Natural killer cell (primary cell): ENCODE measurements around the gene ANKFY1. TPM values are rescaled to one million over a fixed set of nuclear protein-coding genes. Genes with fewer than 3 reads are reported as not detected.
A peak's percentile ranks its signal among the peaks of the same experiment; 100 is the strongest.

Experiments used
- ATAC-seq, 3 donors: fragments of 150-1000 bp in 2 of 3; fragments of 200-7000 bp in 1 of 3; cut with Tn5 transposase; 1 replicate in 1 of 3; 2 replicates in 2 of 3; pipeline ENCODE4 v1.10.0; 2021; ENCODE audit warnings: mild to moderate bottlenecking in 2 of 3, moderate library complexity in 2 of 3
- DNase-seq, 2 donors: peaks; one replicate each; pipeline versions ENCODE4 v3.0.0 to v3.0.0-alpha.2; 2013 to 2021; ENCODE audit warnings: mixed read lengths in 1 of 2
- H3K27ac ChIP-seq: one replicate; pipeline ENCODE4 v1.5.1; 2013; ENCODE audit warnings: mild to moderate bottlenecking, low read length
- H3K27me3 ChIP-seq: one replicate; pipeline ENCODE4 v1.6.1; 2013; ENCODE audit warnings: low read length; ENCODE audit not compliant: control insufficient read depth, insufficient read depth
- H3K36me3 ChIP-seq: one replicate; pipeline ENCODE4 v1.6.1; 2013; ENCODE audit warnings: low read length; ENCODE audit not compliant: control insufficient read depth, insufficient read depth
- H3K4me1 ChIP-seq: one replicate; pipeline ENCODE4 v1.6.1; 2013; ENCODE audit warnings: low read length; ENCODE audit not compliant: control insufficient read depth, insufficient read depth
- H3K4me3 ChIP-seq: one replicate; pipeline ENCODE4 v1.5.1; 2013; ENCODE audit warnings: low read length
- H3K9me3 ChIP-seq: one replicate; pipeline ENCODE4 v1.6.1; 2013; ENCODE audit warnings: low read length; ENCODE audit not compliant: control insufficient read depth, insufficient read depth
- H3K27ac Mint-ChIP-seq, 2 donors: one replicate each; pipeline ENCODE4 v1.8.0; 2022; ENCODE audit warnings: mild to moderate bottlenecking in 2 of 2, mixed read lengths in 2 of 2, moderate library complexity in 1 of 2
- H3K27me3 Mint-ChIP-seq, 2 donors: one replicate each; pipeline ENCODE4 v1.8.0; 2022; ENCODE audit warnings: low read depth in 2 of 2, mixed read lengths in 2 of 2
- H3K36me3 Mint-ChIP-seq: one replicate; pipeline ENCODE4 v1.8.0; 2022; ENCODE audit warnings: mixed read lengths
- H3K4me1 Mint-ChIP-seq, 2 donors: one replicate each; pipeline ENCODE4 v1.8.0; 2022; ENCODE audit warnings: mixed read lengths in 2 of 2
- H3K4me3 Mint-ChIP-seq: one replicate; pipeline ENCODE4 v1.8.0; 2022; ENCODE audit warnings: mild to moderate bottlenecking, moderate library complexity, mixed read lengths
- H3K9me3 Mint-ChIP-seq, 2 donors: one replicate each; pipeline ENCODE4 v1.8.0; 2022; ENCODE audit warnings: mixed read lengths in 2 of 2
- WGBS: methylation state at CpG from one replicate; pipeline ENCODE4 v1.1.7; 2013; ENCODE audit warnings: missing lambda C conversion rate; ENCODE audit not compliant: insufficient coverage; 5-methylcytosine and 5-hydroxymethylcytosine counted together
- intact Hi-C: fragments of 100-400 bp; cut with micrococcal nuclease; formaldehyde crosslinking; loops from one replicate; pipeline ENCODE4 v1.14.2; 2022
- total RNA-seq, 4 donors: library from RNA; stranded (reverse); fragments of 120-200 nt in 1 of 4; gene quantifications; one replicate each; pipeline versions ENCODE4 v1.2.3 to v1.2.4, GENCODE V29; 2013 to 2022
- TF ChIP-seq, protein P1 (sequence below): fragments of 200-600 bp; IDR thresholded peaks from one replicate; pipeline ENCODE4 v1.8.0; 2022; ENCODE audit warnings: antibody characterized with exemption

ANKFY1 gene
- total RNA-seq, 3 donors from 2014 or later (not counting 1 experiment from before 2014, with no cell fraction given), result 58.4 to 72.4 (median 68.8) TPM

DNA sequence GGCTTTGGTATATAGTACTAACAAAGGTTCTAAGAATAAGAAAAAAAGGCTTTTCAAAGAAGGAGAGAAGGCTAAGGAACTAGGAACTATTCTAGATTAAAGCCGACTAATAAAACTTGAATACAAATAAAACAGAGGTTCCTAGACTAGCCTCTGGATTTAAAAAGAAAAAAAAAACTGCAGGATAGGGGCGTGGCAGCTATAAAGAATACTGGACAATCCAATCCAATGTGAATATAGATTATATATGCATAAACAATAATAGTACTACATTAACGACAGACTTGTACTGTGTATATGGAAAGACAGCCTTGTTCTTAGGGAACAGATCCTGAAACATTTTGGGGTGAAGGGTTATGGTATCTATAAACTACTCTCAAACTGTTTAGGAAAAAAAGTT is 23.9 kb upstream of the ANKFY1 start:
- Histone ChIP-seq H3K27ac (no peak overlapping the region), H3K4me1 (no peaks in the 10 kb centered on the region), H3K36me3 (peaks cover 23% of the 10 kb centered on the region), H3K9me3 (no peaks in the 10 kb centered on the region), H3K4me3 (no peak overlapping the region), H3K27me3 (no peaks in the 10 kb centered on the region)
- no peaks in the 10 kb centered on the region for H3K9me3 Mint-ChIP-seq
- DNase-seq (no peak), ATAC-seq (no peak)
- TF ChIP-seq, protein P1, sequence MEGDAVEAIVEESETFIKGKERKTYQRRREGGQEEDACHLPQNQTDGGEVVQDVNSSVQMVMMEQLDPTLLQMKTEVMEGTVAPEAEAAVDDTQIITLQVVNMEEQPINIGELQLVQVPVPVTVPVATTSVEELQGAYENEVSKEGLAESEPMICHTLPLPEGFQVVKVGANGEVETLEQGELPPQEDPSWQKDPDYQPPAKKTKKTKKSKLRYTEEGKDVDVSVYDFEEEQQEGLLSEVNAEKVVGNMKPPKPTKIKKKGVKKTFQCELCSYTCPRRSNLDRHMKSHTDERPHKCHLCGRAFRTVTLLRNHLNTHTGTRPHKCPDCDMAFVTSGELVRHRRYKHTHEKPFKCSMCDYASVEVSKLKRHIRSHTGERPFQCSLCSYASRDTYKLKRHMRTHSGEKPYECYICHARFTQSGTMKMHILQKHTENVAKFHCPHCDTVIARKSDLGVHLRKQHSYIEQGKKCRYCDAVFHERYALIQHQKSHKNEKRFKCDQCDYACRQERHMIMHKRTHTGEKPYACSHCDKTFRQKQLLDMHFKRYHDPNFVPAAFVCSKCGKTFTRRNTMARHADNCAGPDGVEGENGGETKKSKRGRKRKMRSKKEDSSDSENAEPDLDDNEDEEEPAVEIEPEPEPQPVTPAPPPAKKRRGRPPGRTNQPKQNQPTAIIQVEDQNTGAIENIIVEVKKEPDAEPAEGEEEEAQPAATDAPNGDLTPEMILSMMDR, result no peak
- H3K36me3 Mint-ChIP-seq, result no peaks in the 10 kb centered on the region
- H3K27me3 Mint-ChIP-seq, result no peaks in the 10 kb centered on the region
- H3K4me3 Mint-ChIP-seq, result no peak overlapping the region
- peaks cover 5 to 6% of the 10 kb centered on the region in 2 donors for H3K4me1 Mint-ChIP-seq
- intact Hi-C loops, result no loop called here
- no CpG with 5 or more reads among the region's 3 CpGs for WGBS
- H3K27ac Mint-ChIP-seq, result no peak overlapping the region

DNA sequence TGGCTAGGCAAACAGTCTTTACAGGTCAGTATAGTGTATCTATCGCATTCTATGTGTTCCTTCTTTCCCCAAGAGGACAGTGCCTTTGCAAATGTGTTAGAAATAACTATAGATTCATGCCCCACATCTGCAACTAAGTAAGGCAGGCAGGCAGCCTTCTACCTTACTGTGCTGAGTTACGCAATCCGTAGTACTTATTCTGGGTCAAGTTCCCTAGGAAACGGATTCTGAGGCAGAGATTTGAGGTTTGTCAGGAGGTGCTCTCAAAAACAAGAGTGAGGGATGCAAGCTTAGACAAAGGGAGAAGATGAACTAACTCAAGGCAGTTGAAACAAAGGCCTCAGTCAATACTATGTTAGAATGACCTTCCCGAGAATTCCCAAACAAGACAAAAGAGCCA is 12.7 kb upstream of the ANKFY1 start:
- Mint-ChIP-seq H3K27ac (no peak overlapping the region), H3K9me3 (no peaks in the 10 kb centered on the region), H3K27me3 (no peaks in the 10 kb centered on the region), H3K4me1 (peaks cover 9 to 11% of the 10 kb centered on the region in 2 donors), H3K36me3 (peaks cover 7% of the 10 kb centered on the region), H3K4me3 (no peak overlapping the region)
- TF ChIP-seq, protein P1, result no peak
- no peak for ATAC-seq
- Histone ChIP-seq H3K27me3 (no peaks in the 10 kb centered on the region), H3K9me3 (no peaks in the 10 kb centered on the region), H3K27ac (no peak overlapping the region), H3K4me1 (no peaks in the 10 kb centered on the region), H3K4me3 (no peak overlapping the region), H3K36me3 (peaks cover 18% of the 10 kb centered on the region)
- no peak for DNase-seq
- WGBS, result 96% methylated on average over 5 of the region's 5 CpGs
- intact Hi-C loops, result no loop called here

DNA sequence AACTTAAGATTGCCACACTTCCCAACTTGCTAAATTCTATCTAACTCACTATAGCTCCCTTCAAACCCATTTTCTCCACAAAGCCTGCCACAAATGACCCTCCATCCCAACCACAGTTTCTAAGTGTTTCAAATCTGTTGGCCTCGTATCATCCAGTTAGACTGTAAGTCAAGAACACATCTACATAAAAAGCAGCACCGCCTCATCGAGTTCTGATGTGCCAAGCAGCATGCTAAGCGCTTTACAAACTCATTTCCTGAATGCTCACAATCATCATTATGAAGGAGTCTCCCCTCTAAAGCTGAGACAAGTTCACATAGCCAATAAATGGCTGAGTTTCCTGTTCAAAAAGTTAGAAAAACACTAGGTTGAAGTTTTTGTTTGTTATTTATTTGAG is 9.2 kb upstream of the ANKFY1 start:
- 89% methylated on average over 4 of the region's 4 CpGs for WGBS
- TF ChIP-seq, protein P1, result no peak
- H3K4me1 Mint-ChIP-seq, result peaks cover 5 to 11% of the 10 kb centered on the region in 2 donors
- H3K27me3 Mint-ChIP-seq, result no peaks in the 10 kb centered on the region
- Histone ChIP-seq H3K36me3 (peaks cover 14% of the 10 kb centered on the region), H3K27ac (no peak overlapping the region), H3K9me3 (no peaks in the 10 kb centered on the region), H3K4me3 (no peak overlapping the region), H3K4me1 (no peaks in the 10 kb centered on the region), H3K27me3 (no peaks in the 10 kb centered on the region)
- no peak for DNase-seq
- intact Hi-C loops, result no loop called here
- no peaks in the 10 kb centered on the region for H3K36me3 Mint-ChIP-seq
- ATAC-seq, result no peak
- no peak overlapping the region for H3K4me3 Mint-ChIP-seq
- no peak overlapping the region for H3K27ac Mint-ChIP-seq
- H3K9me3 Mint-ChIP-seq, result no peaks in the 10 kb centered on the region

DNA sequence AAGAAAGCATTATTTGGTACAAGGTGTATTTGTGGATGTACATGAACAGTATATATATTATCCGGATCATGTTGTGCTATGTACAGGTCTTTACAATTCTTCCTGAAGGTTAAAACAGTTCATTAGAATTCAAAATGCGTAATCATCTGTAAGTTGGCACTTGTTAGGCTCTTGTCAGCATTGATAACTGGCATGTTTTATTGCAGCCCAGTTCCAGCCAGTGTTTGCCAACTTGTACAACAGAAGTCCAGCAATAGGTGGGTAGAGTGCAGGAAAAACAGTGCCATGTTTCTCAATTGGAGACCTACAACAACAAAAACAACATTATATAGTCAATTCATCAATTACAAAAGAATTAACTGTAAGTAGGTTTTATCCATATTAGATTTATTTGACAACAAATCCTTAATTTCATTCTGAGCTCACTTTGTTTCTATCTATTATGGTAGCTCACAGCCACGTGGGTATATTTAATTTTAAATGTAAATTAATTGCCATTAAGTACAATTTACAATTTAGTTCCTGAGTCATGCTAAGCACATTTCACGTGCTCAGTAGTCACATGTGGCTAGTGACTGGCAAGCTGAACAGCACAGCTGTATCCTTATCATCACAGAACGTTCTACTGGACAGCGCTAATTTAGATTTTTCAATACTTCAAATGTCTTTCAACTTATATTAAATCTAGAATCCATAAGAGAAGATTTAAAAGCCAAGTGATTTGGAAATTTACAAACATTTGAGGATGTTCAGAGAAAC is 8.6 kb upstream of the ANKFY1 start:
- no peak overlapping the region for H3K4me3 Mint-ChIP-seq
- H3K36me3 ChIP-seq, result peaks cover 13% of the 10 kb centered on the region
- H3K4me1 Mint-ChIP-seq, result peaks cover 5 to 11% of the 10 kb centered on the region in 2 donors

More for the DNA sequence above, 8.6 kb upstream of the ANKFY1 start:
- intact Hi-C loops, result no loop called here
- no peaks in the 10 kb centered on the region for H3K9me3 ChIP-seq
- TF ChIP-seq, protein P1, result no peak
- H3K4me1 ChIP-seq, result no peaks in the 10 kb centered on the region
- WGBS, result 97% methylated on average over 5 of the region's 6 CpGs
- DNase-seq (no peak), ATAC-seq (no peak)
- Mint-ChIP-seq H3K27ac (peak overlapping the region in 1 of 2 donors; percentile 3), H3K9me3 (no peaks in the 10 kb centered on the region), H3K36me3 (no peaks in the 10 kb centered on the region), H3K27me3 (no peaks in the 10 kb centered on the region)
- no peak overlapping the region for H3K27ac ChIP-seq
- H3K4me3 ChIP-seq, result no peak overlapping the region
- H3K27me3 ChIP-seq, result no peaks in the 10 kb centered on the region
